Activated CD4-positive, alpha-beta memory T cell treated with anti-CD3 and anti-CD28 coated beads for 36 hours (primary cell): ENCODE data around the gene TPT1. TPM values are rescaled to one million over a fixed set of nuclear protein-coding genes. Genes with fewer than 3 reads are reported as not detected.
A peak's percentile ranks its signal among the peaks of the same experiment; 100 is the strongest.
"Not testable (repeated sequence)": the region's sequence is repeated elsewhere in the genome, so short reads cannot be mapped to it uniquely, and the experiment has no call there.

ENCODE experiments used
- CTCF ChIA-PET: fragments of 350-600 bp; sonication (Branson Sonifier 250); formaldehyde crosslinking; loops from one replicate; lab custom pipeline; 2021; ENCODE audit warnings: antibody characterized with exemption, inconsistent platforms; lab: Charles Lee
- POLR2A ChIA-PET: fragments of 350-600 bp; sonication (Branson Sonifier 250); formaldehyde crosslinking; loops from one replicate; lab custom pipeline; 2021; ENCODE audit warnings: antibody characterized with exemption; lab: Charles Lee
- DNase-seq: peaks from one replicate; pipeline ENCODE4 v3.0.0-alpha.2; 2020
- H3K27ac Mint-ChIP-seq: one replicate; pipeline ENCODE4 v1.8.0; 2021; ENCODE audit warnings: mixed read lengths
- H3K27me3 Mint-ChIP-seq: one replicate; pipeline ENCODE4 v1.8.0; 2021; ENCODE audit warnings: mixed read lengths
- H3K36me3 Mint-ChIP-seq: one replicate; pipeline ENCODE4 v1.8.0; 2021; ENCODE audit warnings: mixed read lengths
- H3K4me1 Mint-ChIP-seq: one replicate; pipeline ENCODE4 v1.8.0; 2021; ENCODE audit warnings: low read depth, mixed read lengths
- H3K4me3 Mint-ChIP-seq: one replicate; pipeline ENCODE4 v1.8.0; 2021; ENCODE audit warnings: mild to moderate bottlenecking, mixed read lengths
- H3K9me3 Mint-ChIP-seq: one replicate; pipeline ENCODE4 v1.8.0; 2021; ENCODE audit warnings: mixed read lengths
- intact Hi-C: fragments of 100-400 bp; cut with micrococcal nuclease; formaldehyde crosslinking; loops from one replicate; pipeline ENCODE4 v1.15.1; 2023
- total RNA-seq, 2 experiments: library from RNA; stranded (reverse); gene quantifications; one replicate each; pipeline ENCODE4 v1.2.3, GENCODE V29; 2021

TPT1 gene
- total RNA-seq, 2 experiments from 2014 or later = 3,227 to 3,264 TPM

DNA sequence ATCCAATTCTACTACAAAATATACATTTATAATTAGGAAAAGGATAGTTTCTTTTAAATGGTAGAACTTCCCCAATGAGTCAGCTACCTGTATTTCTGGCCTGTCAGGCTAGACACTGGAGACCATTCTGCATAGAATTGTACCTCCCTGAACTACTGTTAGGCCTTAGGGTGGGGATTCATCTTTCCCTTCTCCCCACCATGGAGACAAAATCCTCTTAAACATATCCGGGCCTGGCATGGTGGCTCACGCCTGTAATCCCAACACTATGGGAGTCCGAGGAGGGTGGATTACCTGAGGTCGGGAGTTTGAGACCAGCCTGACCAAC, 24.5 kb upstream of the TPT1 start:
- intact Hi-C loops = loop anchor here (5.0 to 10.0 kb wide), 2 partner anchors 33 to 149 kb away; no protein-coding TSS in a partner anchor
- CTCF ChIA-PET = interaction anchor here (1.5 kb wide), 1 partner anchor 53 kb away, joined by 3 read pairs; the partner anchor contains the start of gene SLC25A30
- H3K36me3 Mint-ChIP-seq = peaks cover 29% of the 10 kb centered on the region
- H3K9me3 Mint-ChIP-seq = peaks cover 6% of the 10 kb centered on the region
- DNase-seq = no peak
- peaks cover 53% of the 10 kb centered on the region for H3K4me1 Mint-ChIP-seq
- POLR2A ChIA-PET = no interaction called here
- H3K27ac Mint-ChIP-seq = no peak overlapping the region
- H3K4me3 Mint-ChIP-seq = no peak overlapping the region
- no peaks in the 10 kb centered on the region for H3K27me3 Mint-ChIP-seq

DNA sequence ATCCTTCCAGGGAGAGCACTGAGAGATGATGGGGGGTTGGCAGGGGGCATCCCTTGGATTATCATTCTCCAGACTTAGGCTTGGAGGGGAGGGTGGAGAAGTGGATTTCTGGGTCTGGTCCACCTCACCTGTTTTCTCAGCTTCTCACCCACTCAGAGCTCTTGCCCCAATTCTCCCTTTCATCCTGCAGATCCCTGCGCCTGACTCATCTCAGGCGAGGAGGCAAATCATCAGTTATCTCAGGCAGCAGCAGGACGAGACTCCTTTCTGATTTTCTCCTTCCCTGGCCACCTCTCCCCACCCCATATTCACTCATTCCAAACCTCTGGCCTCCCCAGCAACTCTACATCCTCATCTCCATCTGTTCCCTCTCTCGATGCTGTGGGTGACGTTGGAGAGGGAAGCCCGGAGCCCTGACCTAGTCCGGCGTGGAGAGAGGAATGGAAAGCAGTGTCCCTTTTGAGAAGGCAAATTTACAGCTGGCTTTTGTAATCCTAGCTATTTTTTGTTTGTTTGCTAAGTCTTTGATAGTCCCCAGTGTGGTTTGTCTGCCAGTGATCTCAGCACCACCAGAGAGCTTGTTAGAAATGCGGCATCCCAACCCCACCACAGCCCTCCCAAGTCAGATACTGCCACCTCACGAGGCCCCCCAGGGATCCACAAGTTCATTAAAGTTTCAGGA, 24.0 kb upstream of the TPT1 start:
- ChIA-PET CTCF (interaction anchor here (1.5 kb wide), 1 partner anchor 53 kb away, joined by 3 read pairs; the partner anchor contains the start of gene SLC25A30), POLR2A (no interaction called here)
- Mint-ChIP-seq H3K27me3 (no peaks in the 10 kb centered on the region), H3K9me3 (peaks cover 6% of the 10 kb centered on the region), H3K27ac (no peak overlapping the region), H3K4me1 (peaks cover 53% of the 10 kb centered on the region), H3K4me3 (no peak overlapping the region), H3K36me3 (peaks cover 34% of the 10 kb centered on the region)
- intact Hi-C loops = loop anchor here (5.0 to 10.0 kb wide), 2 partner anchors 33 to 150 kb away; no protein-coding TSS in a partner anchor
- DNase-seq = no peak

DNA sequence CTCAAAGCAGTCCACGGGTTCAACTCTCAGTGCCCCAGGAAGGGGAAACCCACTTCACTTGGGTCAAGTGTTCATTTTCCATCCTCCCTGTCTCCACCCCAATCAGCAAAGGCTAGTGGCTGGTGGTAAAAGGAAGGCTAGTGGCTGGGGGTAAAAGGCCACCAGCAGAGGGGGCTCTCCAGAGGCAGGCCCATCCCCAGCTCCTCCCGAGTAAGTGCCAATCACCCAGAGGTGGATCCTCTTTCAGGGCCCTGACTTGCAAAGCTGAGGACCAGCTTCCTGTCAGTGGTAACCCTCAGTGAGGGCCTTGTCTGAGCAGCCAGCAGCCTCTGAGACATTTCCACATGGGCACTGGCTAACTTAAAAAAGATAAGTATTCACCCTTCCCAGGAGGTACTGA, 22.0 kb upstream of the TPT1 start:
- Mint-ChIP-seq H3K27ac (peak overlapping the region; percentile 1), H3K27me3 (no peaks in the 10 kb centered on the region), H3K4me3 (no peak overlapping the region), H3K36me3 (peaks cover 39% of the 10 kb centered on the region), H3K9me3 (peaks cover 6% of the 10 kb centered on the region), H3K4me1 (peaks cover 39% of the 10 kb centered on the region)
- POLR2A ChIA-PET = no interaction called here
- intact Hi-C loops = loop anchor here (10.0 kb wide), 1 partner anchor 152 kb away; no protein-coding TSS in a partner anchor
- CTCF ChIA-PET = interaction anchor here (1.1 to 1.8 kb wide), 2 partner anchors 31 to 147 kb away, joined by 3 to 5 read pairs; no protein-coding TSS in a partner anchor
- DNase-seq = no peak

DNA sequence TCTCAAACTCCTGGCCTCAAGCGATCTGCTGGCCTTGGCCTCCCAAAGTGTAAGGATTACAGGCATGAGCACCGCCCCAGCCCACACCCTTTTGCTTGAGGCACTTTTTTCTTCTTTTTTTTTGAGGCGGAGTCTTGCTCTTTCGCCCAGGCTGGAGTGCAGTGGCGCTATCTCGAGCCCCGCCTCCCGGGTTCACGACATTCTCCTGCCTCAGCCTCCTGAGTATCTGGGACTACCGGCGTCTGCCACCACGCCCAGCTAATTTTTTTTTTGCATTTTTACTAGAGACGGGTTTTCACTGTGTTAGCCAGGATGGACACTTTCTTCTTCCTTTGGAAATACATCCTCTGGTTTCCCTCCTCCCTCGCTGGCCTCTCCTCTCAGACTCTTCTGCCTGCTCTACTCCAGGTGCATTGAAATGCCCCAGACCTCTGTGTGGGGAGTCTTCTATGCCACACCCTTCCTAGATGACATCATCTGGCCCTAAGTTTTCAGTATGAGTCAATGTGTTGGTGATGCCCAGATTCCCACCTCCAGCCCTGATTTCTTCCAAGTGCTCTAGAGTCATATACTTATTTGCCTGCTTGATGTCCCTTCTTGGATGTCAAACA, 20.7 kb upstream of the TPT1 start:
- ChIA-PET POLR2A (no interaction called here), CTCF (interaction anchor here (1.8 kb wide), 1 partner anchor 32 kb away, joined by 5 read pairs; no protein-coding TSS in a partner anchor)
- Mint-ChIP-seq H3K36me3 (peaks cover 40% of the 10 kb centered on the region), H3K4me3 (no peak overlapping the region), H3K27ac (peak overlapping the region; percentile 67), H3K27me3 (no peaks in the 10 kb centered on the region), H3K4me1 (peaks cover 31% of the 10 kb centered on the region), H3K9me3 (peaks cover 6% of the 10 kb centered on the region)
- DNase-seq = no peak
- intact Hi-C loops = loop anchor here (10.0 kb wide), 1 partner anchor 153 kb away; no protein-coding TSS in a partner anchor

DNA sequence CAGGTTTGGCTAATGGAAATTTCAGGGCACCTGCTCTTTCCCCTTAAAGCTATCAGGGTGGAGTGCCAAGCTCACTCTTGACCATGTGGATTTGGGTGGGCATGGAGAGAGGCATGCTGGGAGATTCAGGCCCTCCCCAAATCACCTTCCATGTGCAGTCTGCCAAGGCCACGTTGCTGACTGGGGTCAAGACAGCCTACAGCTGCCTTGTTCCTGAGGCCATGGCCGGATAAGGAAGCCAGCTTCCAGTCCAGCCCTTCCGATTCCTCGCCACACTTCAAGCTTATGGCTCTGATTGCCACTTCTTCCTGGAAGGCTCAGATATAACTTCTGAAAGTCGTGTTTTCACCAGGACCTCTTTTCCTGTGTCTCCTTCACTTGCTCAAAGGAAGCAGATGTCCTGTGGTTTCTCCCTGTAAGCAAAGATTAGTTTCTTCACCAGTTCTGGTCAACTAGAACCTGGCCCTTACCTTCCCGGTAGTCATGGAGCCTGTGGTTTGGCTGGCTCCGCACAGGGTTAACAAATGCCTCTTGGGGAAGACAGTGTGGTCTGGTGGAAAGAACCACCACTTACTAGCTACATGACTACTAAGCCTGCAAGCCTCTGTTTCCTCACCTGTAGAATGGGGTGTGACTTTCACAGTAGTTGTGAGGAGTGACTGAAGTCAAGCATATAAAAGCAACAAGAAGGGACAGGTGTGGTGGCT, 16.1 kb upstream of the TPT1 start:
- Mint-ChIP-seq H3K9me3 (no peaks in the 10 kb centered on the region), H3K36me3 (peaks cover 20% of the 10 kb centered on the region), H3K27ac (peak overlapping the region; percentile 21), H3K4me3 (no peak overlapping the region), H3K27me3 (no peaks in the 10 kb centered on the region), H3K4me1 (peaks cover 13% of the 10 kb centered on the region)
- no peak for DNase-seq
- ChIA-PET POLR2A (interaction anchor here (1.0 to 1.5 kb wide), 4 partner anchors 10 to 20 kb away, joined by 3 to 5 read pairs (median 4); no protein-coding TSS in a partner anchor), CTCF (interaction anchor here (1.2 to 2.4 kb wide), 2 partner anchors 14 to 37 kb away, joined by 5 read pairs; no protein-coding TSS in a partner anchor)
- intact Hi-C loops = no loop called here

DNA sequence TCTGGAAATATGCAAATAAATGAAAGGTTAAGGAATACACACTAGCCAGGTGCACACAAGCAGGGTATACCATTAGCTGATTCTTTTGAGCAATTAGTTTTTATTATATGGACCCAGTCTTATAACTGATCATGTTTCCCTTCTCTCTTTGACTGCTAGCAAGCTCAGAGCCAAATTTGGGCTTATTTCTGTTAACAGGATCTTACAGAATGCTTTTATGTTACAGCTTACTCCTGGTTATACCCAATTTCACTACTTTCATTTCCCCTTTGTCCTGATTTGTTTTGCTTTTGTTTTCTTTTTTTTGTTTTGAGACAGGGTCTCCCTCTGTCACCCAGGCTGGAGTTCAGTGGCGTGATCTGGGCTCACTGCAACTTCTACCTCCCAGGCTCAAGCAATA, 12.9 kb upstream of the TPT1 start:
- Mint-ChIP-seq H3K4me3 (no peak overlapping the region), H3K27me3 (no peaks in the 10 kb centered on the region), H3K27ac (no peak overlapping the region), H3K4me1 (peaks cover 12% of the 10 kb centered on the region), H3K9me3 (no peaks in the 10 kb centered on the region), H3K36me3 (peaks cover 27% of the 10 kb centered on the region)
- intact Hi-C loops = no loop called here
- no peak for DNase-seq
- CTCF ChIA-PET = interaction anchor here (0.6 to 1.2 kb wide), 2 partner anchors 17 to 307 kb away, joined by 3 to 4 read pairs; no protein-coding TSS in a partner anchor
- POLR2A ChIA-PET = no interaction called here

DNA sequence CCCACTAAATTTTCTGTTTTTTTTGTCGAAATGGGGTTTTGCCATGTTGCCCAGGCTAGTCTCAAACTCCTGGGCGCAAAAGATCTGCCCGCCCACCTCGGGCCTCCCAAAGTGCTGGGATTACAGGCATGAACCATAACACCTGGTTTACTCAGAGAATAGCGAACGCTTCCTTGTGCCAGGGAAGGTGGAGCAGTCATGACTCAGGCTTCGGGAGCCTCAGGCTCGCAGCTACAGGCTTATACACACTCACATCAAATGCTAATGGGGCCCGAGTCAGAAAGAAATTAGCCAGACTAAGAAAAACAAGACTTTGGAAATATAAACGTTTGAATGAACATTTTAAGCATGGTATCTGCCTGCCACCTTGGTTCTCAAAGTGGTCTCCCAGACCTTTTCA, 11.0 kb upstream of the TPT1 start:
- H3K4me1 Mint-ChIP-seq = peaks cover 8% of the 10 kb centered on the region

DNA sequence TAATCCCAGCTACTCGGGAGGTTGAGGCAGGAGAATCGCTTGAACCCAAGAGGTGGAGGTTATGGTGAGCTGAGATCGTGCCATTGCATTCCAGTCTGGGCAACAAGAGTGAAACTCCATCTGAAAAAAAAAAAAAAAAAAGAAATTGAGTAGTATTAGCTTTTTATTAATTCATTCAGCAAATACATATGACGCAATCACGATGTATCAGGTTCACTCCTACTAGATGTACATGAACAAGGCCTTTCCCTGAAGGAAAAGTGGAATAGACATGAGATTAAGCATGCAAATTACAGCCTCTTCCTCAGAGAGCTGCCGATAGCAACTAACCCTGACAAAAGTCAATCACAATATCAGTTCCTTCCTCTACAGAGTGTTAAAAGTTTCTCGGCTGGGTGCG, 9.2 kb upstream of the TPT1 start:
- intact Hi-C loops = no loop called here
- H3K27ac Mint-ChIP-seq = no peak overlapping the region
- H3K36me3 Mint-ChIP-seq = peaks cover 28% of the 10 kb centered on the region
- H3K9me3 Mint-ChIP-seq = no peaks in the 10 kb centered on the region
- POLR2A ChIA-PET = no interaction called here
- H3K27me3 Mint-ChIP-seq = no peaks in the 10 kb centered on the region
- DNase-seq = no peak
- H3K4me3 Mint-ChIP-seq = no peak overlapping the region
- peaks cover 5% of the 10 kb centered on the region for H3K4me1 Mint-ChIP-seq
- CTCF ChIA-PET = interaction anchor here (0.7 kb wide), 1 partner anchor 9 kb away, joined by 3 read pairs; the partner anchor contains the start of gene TPT1

More for the DNA sequence above, 11.0 kb upstream of the TPT1 start:
- intact Hi-C loops = no loop called here
- Mint-ChIP-seq H3K9me3 (no peaks in the 10 kb centered on the region), H3K36me3 (peaks cover 25% of the 10 kb centered on the region), H3K4me3 (no peak overlapping the region), H3K27me3 (no peaks in the 10 kb centered on the region), H3K27ac (no peak overlapping the region)
- ChIA-PET CTCF (no interaction called here), POLR2A (interaction anchor here (0.6 kb wide), 1 partner anchor 11 kb away, joined by 3 read pairs; no protein-coding TSS in a partner anchor)
- DNase-seq = no peak

DNA sequence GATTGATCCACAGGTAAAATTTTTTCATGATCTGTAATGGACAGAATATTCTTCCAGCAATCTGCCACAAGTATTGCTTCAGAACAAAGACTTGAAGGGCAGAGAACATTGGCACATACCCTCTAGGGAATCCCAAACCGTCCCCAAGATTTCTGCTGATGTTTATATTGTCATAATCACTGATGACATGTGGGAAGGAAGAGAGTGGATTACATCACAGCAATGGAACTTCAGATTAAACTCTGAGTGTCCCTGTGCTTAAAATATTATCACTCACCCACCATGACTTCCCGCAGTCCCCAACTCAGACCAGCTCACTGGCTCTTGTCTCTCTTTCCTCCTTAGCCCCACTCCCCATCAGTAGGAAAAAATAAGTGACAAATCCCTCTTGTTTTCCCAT, 8.5 kb upstream of the TPT1 start:
- no peaks in the 10 kb centered on the region for H3K9me3 Mint-ChIP-seq
- intact Hi-C loops = no loop called here
- H3K4me1 Mint-ChIP-seq = peaks cover 7% of the 10 kb centered on the region
- H3K36me3 Mint-ChIP-seq = peaks cover 33% of the 10 kb centered on the region
- no peak overlapping the region for H3K27ac Mint-ChIP-seq
- DNase-seq = no peak
- H3K27me3 Mint-ChIP-seq = no peaks in the 10 kb centered on the region
- CTCF ChIA-PET = interaction anchor here (0.7 kb wide), 1 partner anchor 8 kb away, joined by 3 read pairs; the partner anchor contains the start of gene TPT1
- POLR2A ChIA-PET = no interaction called here
- H3K4me3 Mint-ChIP-seq = no peak overlapping the region

DNA sequence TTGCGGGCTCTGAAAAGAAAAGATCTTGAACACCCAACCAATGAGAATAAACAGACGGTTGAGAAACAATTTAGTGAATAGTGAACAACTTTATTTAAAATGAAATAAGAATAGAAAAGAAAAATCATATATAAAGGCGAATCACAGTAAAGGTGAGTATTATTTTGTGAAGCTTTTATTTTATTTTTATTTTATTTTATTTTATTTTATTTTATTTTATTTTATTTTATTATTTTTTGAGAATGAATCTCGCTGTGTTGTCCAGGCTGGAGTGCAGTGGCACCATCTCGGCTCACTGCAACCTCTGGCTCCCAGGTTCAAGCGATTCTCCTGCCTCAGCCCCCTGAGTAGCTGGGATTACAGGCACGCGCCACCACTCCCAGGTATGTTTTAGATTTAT, 3.1 kb upstream of the TPT1 start:
- H3K27me3 Mint-ChIP-seq, H3K4me3 Mint-ChIP-seq, H3K9me3 Mint-ChIP-seq, H3K27ac Mint-ChIP-seq, POLR2A ChIA-PET, DNase-seq: not testable (repeated sequence)
- H3K4me1 Mint-ChIP-seq = peaks cover 16% of the 10 kb centered on the region
- peaks cover 39% of the 10 kb centered on the region for H3K36me3 Mint-ChIP-seq
- CTCF ChIA-PET = interaction anchor here (0.6 kb wide), 1 partner anchor 26 kb away, joined by 3 read pairs; no protein-coding TSS in a partner anchor
- intact Hi-C loops = loop anchor here (5.0 kb wide), 2 partner anchors 823 to 838 kb away; partner anchors contain the start of gene LCP1

DNA sequence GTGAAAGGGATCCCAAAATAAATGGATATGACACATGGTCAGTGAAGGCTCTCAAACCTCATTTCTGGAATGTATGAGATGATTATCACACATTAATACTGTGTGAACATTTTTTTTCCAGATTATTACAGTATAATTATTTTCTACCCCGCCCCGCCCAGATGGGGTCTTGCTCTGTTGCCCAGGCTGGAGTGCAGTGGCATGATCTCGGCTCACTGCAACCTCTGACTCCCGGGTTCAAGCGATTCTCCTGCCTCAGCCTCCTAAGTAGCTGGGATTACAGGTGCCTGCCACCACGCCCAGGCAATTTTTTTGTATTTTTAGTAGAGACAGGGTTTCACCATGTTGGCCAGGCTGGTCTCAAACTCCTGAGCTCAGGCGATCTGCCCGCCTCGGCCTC, 2.1 kb upstream of the TPT1 start:
- intact Hi-C loops = loop anchor here (5.0 kb wide), 2 partner anchors 824 to 839 kb away; partner anchors contain the start of gene LCP1
- H3K27me3 Mint-ChIP-seq, POLR2A ChIA-PET, DNase-seq, H3K9me3 Mint-ChIP-seq, H3K4me3 Mint-ChIP-seq, CTCF ChIA-PET: not testable (repeated sequence)
- Mint-ChIP-seq H3K27ac (peak overlapping the region; percentile 38), H3K36me3 (peaks cover 49% of the 10 kb centered on the region), H3K4me1 (peaks cover 25% of the 10 kb centered on the region)
